Measurements from ENCODE around the gene LIMCH1.

The LIMCH1 gene

DNA sequence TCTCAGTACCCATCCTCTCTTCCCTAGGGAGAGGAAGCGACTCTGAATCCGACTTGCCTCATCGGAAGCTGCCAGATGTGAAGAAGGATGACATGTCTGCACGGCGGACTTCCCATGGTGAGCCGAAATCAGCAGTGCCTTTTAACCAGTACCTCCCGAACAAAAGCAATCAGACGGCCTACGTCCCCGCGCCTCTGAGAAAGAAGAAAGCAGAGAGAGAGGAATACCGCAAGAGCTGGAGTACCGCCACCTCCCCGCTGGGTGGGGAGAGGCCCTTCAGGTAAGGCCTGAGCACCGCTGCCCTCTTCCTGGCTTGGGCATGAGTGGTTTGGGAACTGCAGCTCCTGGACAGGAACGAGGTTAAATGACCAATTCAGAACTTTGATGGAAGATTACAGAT, 81.2 kb downstream of the LIMCH1 start:
- Histone ChIP-seq H3K36me3 (ENCODE audit: control insufficient read depth, insufficient read depth, low read length) (no peaks in the 10 kb centered on the region), H3K9ac (ENCODE audit: low read length) (no peak overlapping the region), H3K27me3 (ENCODE audit: control insufficient read depth, insufficient read depth, low read length) (no peaks in the 10 kb centered on the region), H3K4me3 (ENCODE audit: low read length) (no peak overlapping the region), H3K4me1 (ENCODE audit: control insufficient read depth, insufficient read depth, low read length) (no peaks in the 10 kb centered on the region), H3K9me3 (ENCODE audit: control insufficient read depth, low read length) (no peaks in the 10 kb centered on the region)

DNA sequence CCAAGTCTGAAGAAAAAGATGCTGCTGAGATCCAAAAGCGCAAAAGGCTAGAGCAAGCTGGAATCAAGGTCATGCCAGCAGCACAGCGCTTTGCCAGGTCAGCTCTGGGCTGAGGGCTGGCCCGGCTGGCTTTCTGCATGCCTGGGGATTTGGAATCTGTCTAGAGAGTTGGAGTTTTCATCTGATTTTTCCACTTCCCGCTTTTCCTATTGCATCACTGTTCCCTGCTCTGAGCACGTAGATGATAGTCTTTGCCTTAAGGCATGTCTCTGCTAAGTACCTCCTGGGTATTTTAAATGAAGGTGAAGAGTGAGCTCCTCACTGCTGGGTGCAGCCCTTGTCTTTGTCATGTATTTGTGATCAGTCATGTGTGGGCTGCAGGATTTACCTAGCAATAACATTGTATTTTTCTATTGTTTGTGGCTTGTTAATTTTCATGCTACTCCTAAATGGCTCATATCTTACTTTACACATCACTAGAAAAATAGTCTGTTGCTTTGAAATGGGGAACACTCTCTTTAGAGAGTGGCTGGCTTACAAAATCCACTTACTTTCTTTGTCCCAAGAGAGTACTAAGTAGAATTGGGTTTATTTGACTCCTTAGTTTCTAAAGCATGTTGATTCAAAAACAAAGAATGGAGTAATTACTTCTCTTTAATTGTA, 82.8 kb downstream of the LIMCH1 start:
- Histone ChIP-seq H3K4me3 (ENCODE audit: low read length) (no peak overlapping the region), H3K9ac (ENCODE audit: low read length) (no peak overlapping the region), H3K9me3 (ENCODE audit: control insufficient read depth, low read length) (no peaks in the 10 kb centered on the region), H3K36me3 (ENCODE audit: control insufficient read depth, insufficient read depth, low read length) (no peaks in the 10 kb centered on the region), H3K4me1 (ENCODE audit: control insufficient read depth, insufficient read depth, low read length) (no peaks in the 10 kb centered on the region), H3K27me3 (ENCODE audit: control insufficient read depth, insufficient read depth, low read length) (no peaks in the 10 kb centered on the region)

DNA sequence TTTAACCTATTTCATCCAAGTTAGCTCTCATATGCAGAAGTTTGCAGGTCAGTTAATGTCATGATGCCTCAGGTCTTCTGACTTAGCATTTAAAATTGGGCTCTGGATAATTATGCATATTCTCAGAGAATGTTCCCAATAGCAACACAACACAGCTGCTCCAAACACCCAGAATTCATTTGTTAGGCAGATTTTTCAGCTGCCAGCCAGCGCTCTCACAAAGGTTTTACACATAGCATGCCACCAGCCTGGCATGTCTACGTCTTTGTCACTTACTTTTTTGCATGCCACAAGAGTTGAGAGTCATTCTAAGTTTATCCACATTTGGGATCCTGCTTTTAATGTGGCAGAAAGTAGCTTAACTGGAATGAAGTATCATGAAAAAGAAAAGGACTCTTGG, 84.8 kb downstream of the LIMCH1 start:
- H3K36me3 ChIP-seq (ENCODE audit: control insufficient read depth, insufficient read depth, low read length): no peaks in the 10 kb centered on the region
- H3K4me3 ChIP-seq (ENCODE audit: low read length): no peak overlapping the region
- H3K4me1 ChIP-seq (ENCODE audit: control insufficient read depth, insufficient read depth, low read length): no peaks in the 10 kb centered on the region
- no peaks in the 10 kb centered on the region for H3K27me3 ChIP-seq (ENCODE audit: control insufficient read depth, insufficient read depth, low read length)
- no peak overlapping the region for H3K9ac ChIP-seq (ENCODE audit: low read length)
- H3K9me3 ChIP-seq (ENCODE audit: control insufficient read depth, low read length): no peaks in the 10 kb centered on the region

DNA sequence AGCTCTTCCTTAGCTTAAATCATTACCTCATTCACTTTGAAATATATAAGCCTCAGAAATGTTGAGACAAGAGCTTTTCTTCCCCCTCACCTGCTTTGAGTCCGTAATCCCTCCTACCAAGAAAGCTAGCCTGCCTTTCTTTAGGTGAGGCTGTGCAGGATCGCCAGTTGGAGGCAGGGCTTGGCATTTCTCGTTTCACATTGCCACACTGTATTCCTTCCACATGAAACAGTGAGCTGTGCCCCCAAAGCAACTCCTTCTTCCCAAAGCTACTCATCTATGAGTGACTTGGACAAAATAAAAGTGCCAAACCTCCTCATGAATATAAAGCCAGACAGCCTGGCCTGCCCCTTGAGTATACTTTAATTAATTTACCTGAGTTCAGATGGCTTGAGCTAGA, 86.8 kb downstream of the LIMCH1 start:
- no peaks in the 10 kb centered on the region for H3K27me3 ChIP-seq (ENCODE audit: control insufficient read depth, insufficient read depth, low read length)
- no peak overlapping the region for H3K4me3 ChIP-seq (ENCODE audit: low read length)
- H3K9me3 ChIP-seq (ENCODE audit: control insufficient read depth, low read length): no peaks in the 10 kb centered on the region
- H3K9ac ChIP-seq (ENCODE audit: low read length): no peak overlapping the region
- no peaks in the 10 kb centered on the region for H3K4me1 ChIP-seq (ENCODE audit: control insufficient read depth, insufficient read depth, low read length)
- H3K36me3 ChIP-seq (ENCODE audit: control insufficient read depth, insufficient read depth, low read length): no peaks in the 10 kb centered on the region

DNA sequence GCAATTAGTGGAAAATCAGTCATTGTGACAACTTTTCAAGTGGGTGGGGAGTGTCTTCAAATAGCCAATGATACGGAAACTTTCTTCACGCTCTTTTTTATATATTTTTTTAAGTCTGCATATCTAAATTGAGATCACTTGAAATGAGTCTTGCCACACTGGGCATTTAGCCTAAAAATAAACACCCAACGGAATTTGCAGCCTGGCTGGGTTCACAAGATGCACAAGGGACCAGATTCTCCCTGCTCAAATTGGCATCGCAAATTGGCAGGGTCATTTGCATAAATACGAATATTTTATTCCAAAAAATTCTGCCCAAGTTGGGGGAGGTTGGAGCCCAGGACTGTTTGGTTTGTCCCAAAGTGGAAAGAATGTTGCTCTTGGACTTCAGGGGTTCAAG, 87.6 kb downstream of the LIMCH1 start:
- no peaks in the 10 kb centered on the region for H3K27me3 ChIP-seq (ENCODE audit: control insufficient read depth, insufficient read depth, low read length)
- H3K9ac ChIP-seq (ENCODE audit: low read length): no peak overlapping the region
- no peaks in the 10 kb centered on the region for H3K4me1 ChIP-seq (ENCODE audit: control insufficient read depth, insufficient read depth, low read length)
- no peaks in the 10 kb centered on the region for H3K36me3 ChIP-seq (ENCODE audit: control insufficient read depth, insufficient read depth, low read length)
- no peaks in the 10 kb centered on the region for H3K9me3 ChIP-seq (ENCODE audit: control insufficient read depth, low read length)
- no peak overlapping the region for H3K4me3 ChIP-seq (ENCODE audit: low read length)

DNA sequence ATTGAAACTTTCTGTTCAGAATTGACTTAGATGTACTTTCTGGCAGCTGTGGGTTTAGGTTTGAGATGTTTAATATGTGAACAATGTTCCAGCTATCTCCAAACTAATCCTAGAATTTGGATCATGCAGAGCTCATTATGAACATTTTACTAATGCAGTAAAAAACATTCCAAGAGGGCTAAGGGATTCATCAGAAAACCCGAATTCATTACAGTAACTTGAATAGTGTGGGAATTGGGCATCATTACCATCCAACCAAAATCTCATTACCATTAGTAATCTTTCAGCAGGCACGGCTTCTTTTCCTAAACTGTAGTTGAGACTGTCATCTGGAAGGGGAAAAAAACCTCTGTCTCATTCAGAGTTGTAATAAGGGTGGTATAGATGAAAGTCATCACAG, 91.0 kb downstream of the LIMCH1 start:
- no peaks in the 10 kb centered on the region for H3K27me3 ChIP-seq (ENCODE audit: control insufficient read depth, insufficient read depth, low read length)
- H3K9ac ChIP-seq (ENCODE audit: low read length): no peak overlapping the region
- no peaks in the 10 kb centered on the region for H3K4me1 ChIP-seq (ENCODE audit: control insufficient read depth, insufficient read depth, low read length)
- H3K9me3 ChIP-seq (ENCODE audit: control insufficient read depth, low read length): no peaks in the 10 kb centered on the region
- no peaks in the 10 kb centered on the region for H3K36me3 ChIP-seq (ENCODE audit: control insufficient read depth, insufficient read depth, low read length)
- H3K4me3 ChIP-seq (ENCODE audit: low read length): no peak overlapping the region

DNA sequence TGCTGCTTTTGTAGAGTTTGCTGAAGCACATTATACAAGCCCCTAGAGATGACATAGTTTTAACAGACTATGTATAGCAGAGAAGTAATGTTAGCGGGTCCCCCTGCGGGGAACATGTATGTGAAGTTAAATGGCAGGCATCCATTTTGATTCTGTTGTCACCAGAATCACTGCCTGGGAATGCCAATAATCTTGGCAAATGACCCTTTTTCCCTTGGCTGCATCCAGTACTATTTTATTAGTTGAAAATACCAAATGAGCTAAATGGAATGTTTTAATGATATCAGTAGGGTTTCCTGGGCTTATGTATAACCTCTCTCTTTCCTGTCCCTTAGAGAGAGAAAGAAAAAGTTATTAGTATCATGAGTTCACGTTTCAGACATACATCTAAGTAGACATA, 93.6 kb downstream of the LIMCH1 start:
- Histone ChIP-seq H3K9me3 (ENCODE audit: control insufficient read depth, low read length) (no peaks in the 10 kb centered on the region), H3K4me3 (ENCODE audit: low read length) (no peak overlapping the region), H3K9ac (ENCODE audit: low read length) (no peak overlapping the region), H3K4me1 (ENCODE audit: control insufficient read depth, insufficient read depth, low read length) (no peaks in the 10 kb centered on the region), H3K36me3 (ENCODE audit: control insufficient read depth, insufficient read depth, low read length) (no peaks in the 10 kb centered on the region), H3K27me3 (ENCODE audit: control insufficient read depth, insufficient read depth, low read length) (no peaks in the 10 kb centered on the region)

DNA sequence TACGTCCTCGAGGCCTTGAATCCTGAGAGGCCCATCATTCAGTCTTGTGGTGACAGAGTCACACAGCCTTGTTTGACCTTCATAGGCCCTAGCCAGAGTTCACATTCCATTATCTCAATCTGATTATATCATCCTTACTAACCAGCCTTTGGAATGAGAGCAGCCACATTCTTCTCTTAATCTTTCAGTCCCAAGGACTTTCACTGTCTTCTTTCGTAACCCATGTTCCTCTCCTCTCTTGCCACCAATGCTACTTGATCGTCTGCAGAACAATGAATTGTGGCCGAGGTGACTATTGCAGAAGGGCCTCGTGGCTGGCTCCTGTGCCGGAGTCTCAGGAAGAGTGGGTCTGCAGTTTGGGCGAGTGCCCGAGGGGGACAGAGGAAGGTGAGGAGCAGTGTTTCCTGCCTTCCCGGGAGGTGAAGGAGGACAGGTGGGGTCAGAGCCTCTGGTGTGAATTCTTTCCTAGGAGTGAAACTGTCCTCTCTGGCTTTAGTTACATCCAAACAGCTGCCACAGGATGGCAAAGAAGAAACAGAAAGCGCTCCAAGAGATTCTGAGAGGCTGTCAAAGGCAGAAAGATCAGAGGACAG, 94.6 kb downstream of the LIMCH1 start:
- Histone ChIP-seq H3K9me3 (ENCODE audit: control insufficient read depth, low read length) (no peaks in the 10 kb centered on the region), H3K27me3 (ENCODE audit: control insufficient read depth, insufficient read depth, low read length) (no peaks in the 10 kb centered on the region), H3K9ac (ENCODE audit: low read length) (no peak overlapping the region), H3K4me3 (ENCODE audit: low read length) (no peak overlapping the region), H3K36me3 (ENCODE audit: control insufficient read depth, insufficient read depth, low read length) (no peaks in the 10 kb centered on the region), H3K4me1 (ENCODE audit: control insufficient read depth, insufficient read depth, low read length) (no peaks in the 10 kb centered on the region)

DNA sequence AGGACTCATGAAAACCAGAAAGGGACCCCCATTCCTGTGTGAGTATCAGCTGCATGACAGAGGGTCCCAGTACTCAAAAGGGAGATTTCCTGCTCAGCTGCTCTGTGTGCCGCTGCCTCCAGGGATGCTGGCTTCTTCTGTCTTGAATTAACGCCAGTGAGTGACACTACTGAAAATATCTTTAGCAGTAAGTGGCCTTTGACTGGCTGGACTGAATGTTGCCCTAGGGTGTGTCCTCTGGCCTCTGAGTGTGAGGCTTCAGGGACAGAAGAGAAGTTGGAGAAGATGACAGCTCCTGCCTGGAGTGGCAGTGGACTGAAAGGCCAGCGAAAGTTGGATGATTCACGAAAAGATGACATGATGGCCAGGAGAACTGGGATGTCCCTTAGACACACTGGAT, 95.4 kb downstream of the LIMCH1 start:
- H3K4me1 ChIP-seq (ENCODE audit: control insufficient read depth, insufficient read depth, low read length): no peaks in the 10 kb centered on the region
- H3K27me3 ChIP-seq (ENCODE audit: control insufficient read depth, insufficient read depth, low read length): no peaks in the 10 kb centered on the region

DNA sequence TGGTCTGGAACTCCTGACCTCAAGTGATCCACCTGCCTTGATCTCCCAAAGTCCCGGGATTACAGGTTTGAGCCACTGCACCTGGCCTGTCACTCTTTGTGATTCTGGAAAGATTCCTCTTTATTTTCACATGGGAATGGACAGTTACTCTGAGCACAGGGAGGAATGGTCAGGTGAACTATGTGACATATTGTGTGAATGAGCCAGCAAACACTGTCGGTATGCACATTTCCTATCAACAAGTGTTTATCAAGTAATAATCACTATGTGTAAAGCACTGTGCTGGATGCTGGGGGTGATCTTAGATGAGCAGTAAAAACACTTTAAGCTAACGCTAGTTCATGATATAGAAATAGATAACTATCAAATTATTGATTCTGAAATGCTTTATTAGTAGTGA, 97.5 kb downstream of the LIMCH1 start:
- no peaks in the 10 kb centered on the region for H3K36me3 ChIP-seq (ENCODE audit: control insufficient read depth, insufficient read depth, low read length)
- H3K4me3 ChIP-seq (ENCODE audit: low read length): no peak overlapping the region
- H3K9me3 ChIP-seq (ENCODE audit: control insufficient read depth, low read length): no peaks in the 10 kb centered on the region
- no peaks in the 10 kb centered on the region for H3K27me3 ChIP-seq (ENCODE audit: control insufficient read depth, insufficient read depth, low read length)
- H3K4me1 ChIP-seq (ENCODE audit: control insufficient read depth, insufficient read depth, low read length): no peaks in the 10 kb centered on the region
- no peak overlapping the region for H3K9ac ChIP-seq (ENCODE audit: low read length)

More for the DNA sequence above, 95.4 kb downstream of the LIMCH1 start:
- H3K9me3 ChIP-seq (ENCODE audit: control insufficient read depth, low read length): no peaks in the 10 kb centered on the region
- H3K9ac ChIP-seq (ENCODE audit: low read length): no peak overlapping the region
- H3K4me3 ChIP-seq (ENCODE audit: low read length): no peak overlapping the region
- H3K36me3 ChIP-seq (ENCODE audit: control insufficient read depth, insufficient read depth, low read length): no peaks in the 10 kb centered on the region

DNA sequence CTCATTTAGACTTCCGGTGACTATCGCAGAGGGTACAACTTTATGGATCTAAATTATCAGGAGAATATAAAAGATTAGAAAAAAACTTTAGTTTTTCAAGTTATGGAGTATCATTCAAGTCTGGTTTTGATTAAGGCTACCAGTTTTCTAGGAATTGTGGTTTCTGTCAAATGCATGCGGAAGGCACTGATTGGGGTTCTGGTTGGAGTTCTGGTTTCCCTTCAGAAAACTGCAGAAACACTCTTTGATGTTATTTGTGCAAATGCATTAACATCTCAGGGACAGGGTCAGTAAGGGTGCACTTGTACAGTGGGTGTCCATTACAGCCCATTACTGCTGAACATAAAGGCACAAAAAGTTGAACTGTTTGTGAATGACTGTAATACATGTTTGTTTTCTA, 100.2 kb downstream of the LIMCH1 start:
- no peak overlapping the region for H3K4me3 ChIP-seq (ENCODE audit: low read length)
- no peaks in the 10 kb centered on the region for H3K4me1 ChIP-seq (ENCODE audit: control insufficient read depth, insufficient read depth, low read length)
- H3K9me3 ChIP-seq (ENCODE audit: control insufficient read depth, low read length): no peaks in the 10 kb centered on the region

DNA sequence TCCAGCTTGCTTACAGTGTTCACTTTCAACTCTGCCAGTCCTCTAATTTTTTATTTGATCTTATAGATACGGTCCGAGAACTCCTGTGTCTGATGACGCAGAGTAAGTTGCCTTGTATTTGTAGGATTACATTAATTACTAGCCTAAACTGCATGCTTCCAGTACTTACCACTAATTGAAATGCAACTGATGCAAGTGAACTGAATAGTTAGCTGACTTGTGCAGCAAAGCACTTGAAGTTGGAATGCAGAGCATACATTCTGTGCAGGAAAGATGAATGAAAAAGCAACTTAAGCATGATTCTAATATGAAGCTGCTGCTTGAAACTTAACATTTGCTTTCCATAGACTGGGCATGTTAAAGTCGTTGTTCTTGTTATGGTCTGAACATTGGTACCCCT, 100.9 kb downstream of the LIMCH1 start:
- Histone ChIP-seq H3K9me3 (ENCODE audit: control insufficient read depth, low read length) (no peaks in the 10 kb centered on the region), H3K27me3 (ENCODE audit: control insufficient read depth, insufficient read depth, low read length) (no peaks in the 10 kb centered on the region), H3K4me3 (ENCODE audit: low read length) (no peak overlapping the region), H3K9ac (ENCODE audit: low read length) (no peak overlapping the region), H3K36me3 (ENCODE audit: control insufficient read depth, insufficient read depth, low read length) (no peaks in the 10 kb centered on the region), H3K4me1 (ENCODE audit: control insufficient read depth, insufficient read depth, low read length) (no peaks in the 10 kb centered on the region)

More for the DNA sequence above, 100.2 kb downstream of the LIMCH1 start:
- no peaks in the 10 kb centered on the region for H3K27me3 ChIP-seq (ENCODE audit: control insufficient read depth, insufficient read depth, low read length)
- H3K9ac ChIP-seq (ENCODE audit: low read length): no peak overlapping the region
- H3K36me3 ChIP-seq (ENCODE audit: control insufficient read depth, insufficient read depth, low read length): no peaks in the 10 kb centered on the region

DNA sequence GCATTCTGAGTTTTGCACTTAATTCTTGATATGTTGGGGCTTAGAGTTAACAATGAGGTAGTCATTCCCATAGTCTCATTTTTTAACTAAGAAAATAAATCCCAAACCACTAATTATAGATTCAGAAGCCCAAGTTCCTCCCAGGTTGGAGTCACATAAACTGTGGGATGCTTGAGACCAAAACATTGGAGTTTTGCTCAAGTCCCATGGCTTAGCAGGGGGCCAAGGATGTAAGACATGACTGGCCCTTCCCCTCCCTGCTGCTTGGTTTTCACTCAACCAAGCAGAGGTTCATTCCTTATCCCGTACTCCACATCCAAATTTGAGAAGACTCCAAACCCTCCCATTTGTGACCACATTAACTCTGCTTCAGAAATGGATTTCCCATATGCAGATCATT, 101.3 kb downstream of the LIMCH1 start:
- Histone ChIP-seq H3K27me3 (ENCODE audit: control insufficient read depth, insufficient read depth, low read length) (peaks cover under 1% of the 10 kb centered on the region), H3K4me3 (ENCODE audit: low read length) (no peak overlapping the region), H3K9ac (ENCODE audit: low read length) (no peak overlapping the region), H3K9me3 (ENCODE audit: control insufficient read depth, low read length) (no peaks in the 10 kb centered on the region), H3K36me3 (ENCODE audit: control insufficient read depth, insufficient read depth, low read length) (no peaks in the 10 kb centered on the region), H3K4me1 (ENCODE audit: control insufficient read depth, insufficient read depth, low read length) (peaks cover 3% of the 10 kb centered on the region)
